G401.6 (cell line): Measurements from ENCODE around the gene RASSF7.
"Not testable (repeated sequence)": the region's sequence is repeated elsewhere in the genome, so short reads cannot be mapped to it uniquely, and the experiment has no call there.

Experiments used
- FAIRE-seq: peaks from 2 replicates; lab custom pipeline; 2012; peaks lifted over from hg19 to GRCh38; lab: Jason Lieb, UNC

Gene RASSF7

DNA sequence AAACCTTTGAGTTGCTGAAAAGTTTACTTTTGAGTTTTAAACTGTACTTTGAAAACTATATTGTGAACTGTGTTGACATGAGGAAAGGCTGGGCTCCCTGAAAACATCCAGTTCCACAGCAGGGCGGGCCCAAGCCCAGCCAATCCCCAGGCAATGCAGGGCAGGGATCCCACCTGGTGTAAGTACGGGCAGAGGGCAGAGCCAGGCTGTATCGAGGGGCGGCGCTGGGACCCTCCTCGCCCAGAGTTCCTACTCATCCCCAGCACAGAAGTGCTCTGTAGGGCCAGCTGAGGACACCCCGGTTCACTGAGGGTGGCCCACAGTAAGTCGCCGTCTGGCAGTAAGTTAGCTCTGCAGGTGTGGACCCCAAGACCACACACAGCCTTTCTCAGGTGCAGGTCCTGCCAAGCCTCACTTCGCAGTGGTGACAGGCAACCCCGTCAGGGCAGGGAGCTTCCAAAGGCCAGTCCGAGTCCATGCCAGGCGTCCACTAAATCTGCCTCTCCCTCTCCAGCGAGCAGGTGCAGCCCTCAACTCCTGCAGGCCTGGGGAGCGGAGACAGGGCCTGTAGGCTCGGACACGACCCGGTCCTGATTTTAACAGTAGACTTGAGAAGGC, 6.3 kb downstream of the RASSF7 start:
- FAIRE-seq: no peak

GRCh38 chr11:567629-568292, 7.0 kb downstream of the RASSF7 start:
- no peak for FAIRE-seq

GRCh38 chr11:568306-569157, 7.8 kb downstream of the RASSF7 start:
- FAIRE-seq: no peak

DNA sequence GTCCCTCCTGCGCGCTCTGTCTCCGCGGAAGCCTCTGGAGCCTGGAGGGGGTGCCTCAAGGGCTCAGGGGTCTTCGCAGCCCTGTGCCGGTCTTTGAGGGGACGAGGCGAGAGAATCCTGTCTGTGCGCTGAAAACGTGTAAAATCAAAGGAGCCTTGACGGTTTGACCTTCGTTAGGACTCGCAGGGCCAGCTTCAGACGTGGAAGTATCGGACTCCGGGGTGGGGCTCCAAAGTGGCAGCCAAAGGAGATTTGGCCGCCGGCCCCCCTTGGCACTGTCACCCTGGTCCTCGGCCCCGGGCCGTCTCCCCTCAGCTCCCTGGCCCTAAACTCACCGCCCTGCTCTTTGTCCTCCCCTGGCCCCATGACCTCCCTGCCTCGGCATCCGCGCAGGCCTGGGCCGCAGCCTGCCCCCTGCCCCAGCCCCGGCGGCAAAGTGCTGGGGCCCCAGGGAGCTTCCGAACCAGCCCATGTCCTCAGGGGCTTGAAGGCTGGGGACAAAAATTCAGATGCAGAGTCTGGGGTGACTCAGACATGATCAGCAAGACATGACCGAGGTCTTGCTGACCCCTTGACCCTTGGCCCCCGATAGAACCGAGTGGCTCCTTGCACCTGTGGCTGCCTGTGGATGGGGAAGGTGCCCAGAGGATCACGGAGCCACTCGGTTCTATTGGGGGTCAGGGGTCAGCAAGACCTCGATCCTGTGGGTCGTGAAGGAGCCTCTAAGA, 8.6 kb downstream of the RASSF7 start:
- FAIRE-seq: no peak

DNA sequence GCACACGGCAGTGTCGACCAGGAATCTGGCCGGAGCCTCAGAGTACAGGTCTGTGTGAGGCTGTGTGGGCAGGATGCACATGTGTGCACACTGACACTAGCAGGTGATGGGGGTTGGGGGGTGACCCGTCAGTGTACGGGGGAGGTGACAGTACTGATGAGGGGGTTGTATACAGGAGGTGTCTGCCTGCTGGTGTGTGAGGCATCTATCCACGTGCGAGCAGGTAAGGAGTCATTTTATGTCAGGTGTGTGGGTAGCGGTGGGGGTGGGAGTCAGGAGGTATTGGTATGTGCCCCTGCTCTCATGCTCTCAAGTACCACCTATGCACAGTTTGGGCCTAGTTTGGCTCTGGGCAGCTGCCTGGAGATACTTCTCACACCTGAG, 11.0 kb downstream of the RASSF7 start:
- FAIRE-seq: no peak

- FAIRE-seq: no peak
These were observed 12.5 kb downstream of the RASSF7 start for GRCh38 chr11:573146-573759.

DNA sequence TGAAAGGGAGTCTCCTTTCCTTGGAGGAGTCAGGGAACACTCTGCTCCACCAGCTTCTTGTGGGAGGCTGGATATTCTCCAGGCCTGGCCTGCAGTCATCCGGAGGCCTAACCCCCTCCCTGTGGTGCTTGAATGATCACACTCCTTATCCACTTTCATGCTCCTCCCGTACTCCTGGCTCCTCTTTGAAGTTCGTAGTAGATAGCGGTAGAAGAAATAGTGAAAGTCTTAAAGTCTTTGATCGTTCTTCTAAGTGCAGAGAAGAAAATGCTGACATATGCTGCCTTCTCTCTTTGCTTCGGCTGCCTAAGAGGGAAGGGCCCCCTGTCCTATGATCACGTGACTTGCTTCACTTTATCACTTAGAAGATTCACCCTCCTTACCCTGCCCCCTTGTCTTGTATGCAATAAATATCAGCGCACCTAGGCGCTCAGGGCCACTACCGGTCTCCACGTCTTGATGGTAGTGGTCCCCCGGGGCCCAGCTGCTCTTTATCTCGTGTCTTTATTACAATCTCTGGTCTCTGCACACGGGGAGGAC, 13.3 kb downstream of the RASSF7 start:
- not testable (repeated sequence) for FAIRE-seq

DNA sequence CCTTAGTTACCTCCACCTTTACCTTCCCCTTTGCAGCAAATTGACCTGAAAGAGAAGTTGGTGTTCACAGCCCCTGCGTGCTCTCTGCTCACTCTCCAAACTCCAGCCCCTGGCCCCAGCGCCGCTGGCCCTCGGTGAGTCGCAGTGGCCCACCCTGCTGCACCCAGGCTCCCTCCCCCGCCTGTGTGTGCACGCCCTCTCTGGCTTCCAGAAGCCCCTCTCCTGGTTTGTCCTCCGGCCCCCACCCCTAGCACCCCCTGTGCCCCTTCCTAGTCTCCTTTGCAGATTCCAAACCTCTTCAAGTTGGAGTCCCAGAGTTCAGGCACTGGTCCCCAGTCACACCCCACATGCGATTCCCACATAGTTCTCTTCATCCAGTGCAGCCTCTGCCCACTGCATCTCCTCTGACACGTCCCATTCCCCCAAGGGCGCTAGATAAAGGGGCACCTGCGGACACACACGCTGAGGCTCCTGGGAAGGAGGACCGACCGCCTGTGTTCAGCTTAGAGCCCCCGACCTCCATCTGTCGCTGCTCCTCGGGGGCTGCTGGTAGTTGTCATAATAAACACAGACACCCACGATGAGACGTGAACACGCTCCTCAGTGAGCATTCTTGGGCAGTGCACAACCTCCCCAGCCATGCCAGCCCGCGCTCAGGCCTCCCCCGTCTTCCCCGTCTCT, 14.0 kb downstream of the RASSF7 start:
- no peak for FAIRE-seq

DNA sequence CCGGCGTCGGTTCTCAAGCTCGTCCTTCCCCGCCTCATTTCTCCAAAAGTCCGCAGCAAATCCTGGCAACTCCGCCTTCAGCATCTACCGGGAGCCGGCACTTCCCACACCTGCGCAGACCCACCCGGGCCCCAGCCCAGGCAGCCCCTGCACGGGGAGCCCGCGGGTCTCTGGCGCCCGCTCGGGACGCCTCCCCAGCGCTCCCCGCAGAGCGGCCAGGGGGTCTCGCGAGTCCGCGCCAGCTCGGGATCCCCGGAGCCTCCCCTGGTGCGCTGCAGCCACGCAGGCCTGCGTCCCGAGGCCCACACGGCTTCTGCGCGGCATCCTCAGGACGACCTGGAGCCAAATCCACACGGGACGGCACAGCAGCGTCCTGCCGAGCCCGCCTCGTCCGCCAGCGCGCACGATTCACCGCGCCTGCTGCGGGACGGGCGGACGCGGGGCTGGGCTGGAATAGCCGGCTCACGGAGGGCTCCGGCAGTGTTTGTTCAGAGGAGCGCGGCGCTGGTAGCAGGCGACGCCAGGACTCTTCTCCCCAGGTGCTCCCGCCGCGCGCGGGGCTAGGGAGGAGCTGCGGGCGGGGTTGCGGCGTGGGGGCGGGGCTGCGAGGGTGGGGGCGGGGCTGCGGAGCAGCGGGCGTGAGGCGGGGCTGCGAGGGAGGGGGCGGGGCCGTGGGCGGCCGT, 14.7 kb downstream of the RASSF7 start:
- FAIRE-seq: no peak

DNA sequence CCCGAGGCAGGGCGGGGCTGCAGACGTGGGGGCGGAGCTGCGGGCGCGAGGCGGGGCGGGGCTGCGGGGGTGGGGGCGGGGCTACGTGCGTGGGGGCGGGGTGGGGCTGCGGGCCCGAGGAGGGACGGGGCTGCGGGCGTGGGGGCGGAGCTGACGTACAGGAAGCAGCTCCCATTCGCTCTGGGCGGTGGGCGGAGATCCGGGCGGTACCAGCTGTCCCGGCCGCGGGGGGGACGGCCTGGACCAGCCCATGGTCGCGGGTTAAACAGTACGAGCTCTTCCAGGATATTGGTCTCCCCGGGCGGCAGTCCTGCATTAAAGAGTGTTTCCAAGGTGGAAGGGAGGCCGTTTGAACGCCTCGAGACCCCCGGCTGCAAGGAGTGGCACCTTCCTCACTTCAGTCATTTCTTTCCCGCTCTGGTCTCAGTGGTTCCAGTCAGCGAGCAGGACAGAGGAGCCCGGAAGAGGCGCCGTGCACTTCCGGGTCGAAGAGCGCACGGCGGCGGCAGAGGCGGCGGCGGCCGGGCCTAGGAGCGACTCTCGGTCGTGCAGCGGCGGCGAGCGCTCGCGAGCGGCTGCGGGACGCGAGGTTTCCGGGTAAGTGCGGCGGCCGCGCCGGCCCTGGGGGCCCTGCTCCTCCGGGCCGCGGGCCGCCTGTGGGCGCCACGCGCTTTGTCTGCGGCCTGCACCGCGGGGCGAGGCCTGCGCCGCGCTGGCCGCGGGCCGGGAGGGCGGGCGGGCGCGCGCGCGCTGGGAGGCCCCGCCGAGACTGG, 15.4 kb downstream of the RASSF7 start, which contains the start of gene PHRF1:
PHRF1 (plus strand) TSS at position 475 of the 773 bp plus-strand sequence. CDS start 5,043 bp downstream, outside the sequence.
- FAIRE-seq: no peak

DNA sequence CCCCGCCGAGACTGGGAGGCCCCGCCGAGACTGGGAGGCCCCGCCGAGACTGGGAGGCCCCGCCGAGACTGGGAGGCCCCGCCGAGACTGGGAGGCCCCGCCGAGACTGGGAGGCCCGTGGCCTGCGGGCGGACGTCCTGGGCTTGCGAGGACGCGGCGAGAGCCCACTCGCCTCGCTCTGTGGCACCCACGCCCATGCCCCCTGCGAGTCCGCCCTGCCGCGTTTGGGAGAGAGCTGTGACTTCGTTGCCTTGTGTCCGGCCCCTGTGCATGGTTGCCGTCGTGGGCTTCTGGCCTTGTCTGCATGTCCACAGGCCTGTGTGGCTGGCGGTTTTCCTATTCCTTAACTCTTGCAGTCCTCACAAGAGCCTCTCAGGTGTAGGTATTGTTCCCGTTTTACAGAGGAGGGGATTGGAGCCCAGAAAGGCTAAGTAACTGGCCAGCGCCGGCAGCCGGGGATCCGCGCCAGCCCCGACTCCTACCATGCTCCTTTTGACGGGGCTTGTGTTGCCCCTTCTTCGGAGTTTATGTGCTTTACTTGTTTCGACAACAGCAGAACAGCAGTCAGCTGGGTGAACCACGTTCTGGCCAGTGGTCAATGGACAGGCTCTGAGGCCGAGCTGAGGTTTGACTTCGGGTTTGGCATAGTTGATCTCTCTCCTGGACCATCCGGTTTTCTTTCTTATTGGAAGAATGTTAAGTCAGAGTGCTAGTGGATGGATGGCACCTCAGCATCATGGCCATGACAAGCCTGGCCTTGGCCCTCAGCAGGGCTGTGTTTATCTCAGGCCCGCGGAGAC, 16.2 kb downstream of the RASSF7 start:
- FAIRE-seq: no peak

DNA sequence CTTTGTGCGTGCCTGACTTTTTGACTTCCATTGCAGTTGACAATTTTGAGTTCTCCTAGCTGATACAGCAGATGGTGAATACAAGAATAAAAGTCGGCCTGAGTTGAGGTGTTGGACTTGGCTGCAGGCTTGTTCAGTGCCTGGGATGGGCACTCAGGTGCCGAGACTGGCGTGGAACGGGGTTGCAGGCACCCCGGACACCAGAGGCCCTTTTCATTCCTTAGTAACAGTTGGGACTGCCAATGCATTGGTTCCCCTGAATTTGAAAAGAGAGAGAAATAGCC, 16.8 kb downstream of the RASSF7 start:
- FAIRE-seq: no peak

DNA sequence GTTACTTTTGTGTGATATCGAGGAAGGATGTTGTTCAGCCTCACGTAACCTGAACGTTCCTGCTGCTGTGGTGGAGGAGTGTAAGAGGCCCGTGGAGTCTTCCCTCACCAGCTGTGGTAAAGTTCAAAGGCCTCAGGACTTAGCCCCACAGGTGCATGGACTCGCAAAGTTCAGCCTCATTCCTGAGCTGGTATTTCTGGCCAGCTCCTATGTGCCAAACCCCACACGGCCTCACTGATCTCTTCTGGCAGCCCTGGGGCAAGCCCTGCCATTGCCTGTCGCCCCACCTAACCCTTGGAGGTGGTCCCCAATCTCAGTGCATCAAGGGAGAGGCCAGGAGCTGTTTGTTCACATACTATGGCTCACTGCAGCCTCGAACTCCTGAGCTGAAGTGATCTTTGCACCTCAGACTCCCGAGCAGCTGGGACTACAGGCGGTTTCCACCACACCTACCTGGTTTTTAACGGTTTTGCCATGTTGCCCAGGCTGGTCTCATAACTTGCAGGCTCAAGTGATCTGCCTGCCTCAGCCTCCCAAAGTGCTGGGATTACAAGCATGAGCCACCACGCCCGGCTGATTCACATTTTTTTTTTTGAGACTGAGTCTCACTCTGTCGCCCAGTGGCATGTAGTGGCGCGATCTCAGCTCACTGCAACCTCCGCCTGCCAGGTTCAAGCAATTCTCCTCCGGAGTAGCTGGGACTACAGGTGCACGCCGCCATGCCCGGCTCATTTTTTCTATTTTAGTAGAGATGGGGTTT, 17.7 kb downstream of the RASSF7 start:
- no peak for FAIRE-seq

DNA sequence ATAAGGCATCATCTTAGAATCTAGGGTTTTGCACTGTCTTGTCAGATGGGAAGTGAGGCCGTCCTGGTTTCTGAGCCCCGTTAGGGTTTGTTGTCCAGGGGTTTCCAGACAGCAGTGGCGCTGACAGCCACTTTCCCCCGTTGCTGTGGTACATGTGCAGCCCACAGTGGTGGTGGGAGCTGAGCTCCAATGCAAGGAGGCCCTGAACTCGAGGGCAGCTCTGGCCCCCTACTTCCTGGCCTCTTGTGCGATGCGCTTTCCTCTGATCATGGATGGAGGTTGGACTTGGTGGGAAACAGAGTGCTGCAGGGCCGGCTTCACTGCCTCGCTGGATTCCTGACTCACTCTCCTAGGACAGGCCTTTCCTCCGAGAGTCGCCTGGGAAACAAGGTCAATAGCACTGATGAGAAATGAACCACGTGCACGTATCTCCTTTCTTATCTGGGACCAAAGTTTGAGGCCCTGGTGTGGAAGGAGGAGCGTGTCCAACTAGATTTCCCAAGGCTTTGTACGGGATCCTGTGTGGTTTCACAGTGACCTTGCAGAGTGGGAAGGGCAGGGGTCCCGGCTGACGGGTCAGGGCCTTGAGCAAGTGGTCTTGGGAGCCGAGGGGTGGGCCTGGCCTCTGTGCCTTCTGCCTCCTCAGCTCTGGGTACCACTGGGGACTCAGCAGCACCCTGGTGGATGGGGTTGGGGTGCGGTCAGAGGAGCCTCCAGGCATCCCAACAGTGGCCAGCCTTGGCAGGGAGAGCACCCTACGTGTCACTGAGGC, 19.2 kb downstream of the RASSF7 start:
- no peak for FAIRE-seq

DNA sequence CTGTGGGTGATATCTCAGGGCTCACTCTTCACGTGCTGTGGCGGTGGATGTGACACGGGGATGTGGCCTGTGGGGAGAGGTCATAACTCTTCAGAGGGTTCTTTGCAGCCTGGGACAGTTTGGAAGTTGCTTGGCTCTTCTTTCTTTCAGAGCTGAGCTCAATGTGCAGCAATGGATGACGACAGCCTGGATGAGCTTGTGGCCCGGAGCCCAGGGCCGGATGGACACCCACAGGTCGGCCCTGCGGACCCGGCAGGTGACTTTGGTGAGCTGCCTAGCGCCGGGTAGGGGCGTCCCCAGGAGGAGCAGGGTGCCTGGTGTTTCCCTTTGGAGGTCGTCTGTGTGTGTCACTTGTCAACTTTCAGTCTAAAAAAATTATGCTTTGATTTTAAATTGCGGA, 20.6 kb downstream of the RASSF7 start:
- no peak for FAIRE-seq

DNA sequence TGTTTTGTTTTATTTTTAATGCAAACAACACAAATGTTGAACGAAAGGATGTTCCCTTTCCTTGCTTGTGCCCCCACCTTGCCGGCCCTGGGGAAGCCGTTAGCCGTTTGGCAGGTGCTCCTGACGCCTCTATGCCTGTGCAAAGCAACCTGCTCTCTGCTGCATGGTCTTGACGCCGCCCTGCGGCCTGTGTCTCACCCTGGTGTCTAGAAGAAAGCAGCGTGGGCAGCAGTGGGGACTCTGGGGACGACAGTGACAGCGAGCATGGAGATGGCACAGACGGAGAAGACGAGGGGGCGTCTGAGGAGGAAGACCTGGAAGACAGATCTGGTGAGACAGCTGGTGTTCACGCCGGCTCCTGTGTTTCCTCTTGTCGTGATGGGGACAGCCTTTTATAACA, 21.0 kb downstream of the RASSF7 start:
- no peak for FAIRE-seq

GRCh38 chr11:584287-584686, 23.5 kb downstream of the RASSF7 start:
- no peak for FAIRE-seq
